Spinal cord (tissue), 10 donors: Measurements from ENCODE around the gene DEF6. TPM values are rescaled to one million over a fixed set of nuclear protein-coding genes. Genes with fewer than 3 reads are reported as not detected.

Experiments
- DNase-seq, 6 donors: peaks; one replicate each; pipeline versions ENCODE4 v3.0.0 to v3.0.0-alpha.2; 2013 to 2015; ENCODE audit warnings: low spot score in 6 of 6, low read depth in 4 of 6
- H3K27ac ChIP-seq: one replicate; pipeline ENCODE4 v1.5.1; 2013; ENCODE audit warnings: low read depth, low read length, control low read depth
- H3K27me3 ChIP-seq: one replicate; pipeline ENCODE4 v1.6.1; 2013; ENCODE audit warnings: low read length; ENCODE audit not compliant: control insufficient read depth, insufficient read depth
- H3K36me3 ChIP-seq: one replicate; pipeline ENCODE4 v1.6.1; 2013; ENCODE audit warnings: low read length; ENCODE audit not compliant: control insufficient read depth, insufficient read depth
- H3K4me1 ChIP-seq: one replicate; pipeline ENCODE4 v1.6.1; 2013; ENCODE audit warnings: low read length; ENCODE audit not compliant: control insufficient read depth, insufficient read depth
- H3K4me3 ChIP-seq: one replicate; pipeline ENCODE4 v1.5.1; 2013; ENCODE audit warnings: low read depth, low read length, control low read depth
- H3K9me3 ChIP-seq: one replicate; pipeline ENCODE4 v1.6.1; 2013; ENCODE audit warnings: low read length; ENCODE audit not compliant: control insufficient read depth, insufficient read depth
- WGBS: methylation state at CpG from one replicate; pipeline ENCODE4 v1.1.5; 2013; ENCODE audit warnings: missing lambda C conversion rate; ENCODE audit not compliant: insufficient coverage; 5-methylcytosine and 5-hydroxymethylcytosine counted together
- polyA plus RNA-seq, 2 donors: library from polyadenylated mRNA; unstranded; fragments of 120-200 nt; gene quantifications; one replicate each; pipeline ENCODE4 v1.2.1, GENCODE V29; 2013; ENCODE audit not compliant: insufficient read length in 2 of 2
- total RNA-seq, 2 donors: library from RNA; depleted of rRNA in 1 of 2; stranded (reverse); fragments of 120-200 nt in 1 of 2; fragments of >200 nt in 1 of 2; gene quantifications; one replicate each; pipeline versions ENCODE4 v1.2.3 to v1.2.4, GENCODE V29; 2013 to 2014
- donor health status: healthy.

DEF6 gene
- total and polyA plus RNA-seq, 4 donors = 4.9 to 6.7 (median 6.2) TPM

- H3K27me3 ChIP-seq = no peaks in the 10 kb centered on the region
- H3K4me3 ChIP-seq = no peak overlapping the region
- H3K27ac ChIP-seq = no peak overlapping the region
- peaks cover 32% of the 10 kb centered on the region for H3K4me1 ChIP-seq
- DNase-seq = no peak
- H3K36me3 ChIP-seq = peaks cover 17% of the 10 kb centered on the region
- 38% methylated on average over 1 of the region's 1 CpG for WGBS
- H3K9me3 ChIP-seq = no peaks in the 10 kb centered on the region
Observed at GRCh38 chr6:35356391-35356790, 58.8 kb downstream of the DEF6 start.

GRCh38 chr6:35357677-35358076 is 60.1 kb downstream of the DEF6 start:
- 57% methylated on average over 2 of the region's 4 CpGs for WGBS

GRCh38 chr6:35358086-35358485 is 60.5 kb downstream of the DEF6 start:
- 60% methylated on average over 3 of the region's 3 CpGs for WGBS
- Histone ChIP-seq H3K27ac (peak overlapping the region; percentile 48), H3K27me3 (no peaks in the 10 kb centered on the region), H3K9me3 (no peaks in the 10 kb centered on the region), H3K36me3 (peaks cover 13% of the 10 kb centered on the region), H3K4me3 (no peak overlapping the region), H3K4me1 (peaks cover 37% of the 10 kb centered on the region)
- no peak for DNase-seq

More at GRCh38 chr6:35357677-35358076, 60.1 kb downstream of the DEF6 start:
- Histone ChIP-seq H3K9me3 (no peaks in the 10 kb centered on the region), H3K36me3 (peaks cover 13% of the 10 kb centered on the region), H3K27me3 (no peaks in the 10 kb centered on the region), H3K27ac (peak overlapping the region; percentile 48), H3K4me1 (peaks cover 35% of the 10 kb centered on the region), H3K4me3 (no peak overlapping the region)
- peak in 2 of 6 donors; percentile 22 to 56 for DNase-seq

GRCh38 chr6:35359346-35359743 is 61.7 kb downstream of the DEF6 start:
- Histone ChIP-seq H3K36me3 (peaks cover 5% of the 10 kb centered on the region), H3K9me3 (no peaks in the 10 kb centered on the region), H3K27ac (peak overlapping the region; percentile 20), H3K27me3 (no peaks in the 10 kb centered on the region), H3K4me3 (no peak overlapping the region), H3K4me1 (peaks cover 37% of the 10 kb centered on the region)
- DNase-seq = no peak
- WGBS = no CpG with 5 or more reads among the region's 5 CpGs

GRCh38 chr6:35359744-35360348 is 62.2 kb downstream of the DEF6 start:
- peak in 5 of 6 donors; percentile 71 to 93 (median 78) for DNase-seq
- Histone ChIP-seq H3K4me3 (no peak overlapping the region), H3K9me3 (no peaks in the 10 kb centered on the region), H3K36me3 (peaks cover 4% of the 10 kb centered on the region), H3K27ac (peak overlapping the region; percentile 45), H3K27me3 (no peaks in the 10 kb centered on the region), H3K4me1 (peaks cover 37% of the 10 kb centered on the region)
- 20% methylated on average over 2 of the region's 2 CpGs for WGBS

- Histone ChIP-seq H3K9me3 (no peaks in the 10 kb centered on the region), H3K36me3 (no peaks in the 10 kb centered on the region), H3K27me3 (no peaks in the 10 kb centered on the region), H3K27ac (peak overlapping the region; percentile 45), H3K4me1 (peaks cover 37% of the 10 kb centered on the region), H3K4me3 (no peak overlapping the region)
- DNase-seq = peak in 1 of 6 donors; percentile 44
- WGBS = 46% methylated on average over 3 of the region's 8 CpGs
Observed at GRCh38 chr6:35360349-35361138, 62.9 kb downstream of the DEF6 start.

GRCh38 chr6:35362200-35362599 is 64.6 kb downstream of the DEF6 start:
- Histone ChIP-seq H3K4me1 (peaks cover 34% of the 10 kb centered on the region), H3K36me3 (no peaks in the 10 kb centered on the region), H3K9me3 (no peaks in the 10 kb centered on the region), H3K27ac (no peak overlapping the region), H3K27me3 (no peaks in the 10 kb centered on the region), H3K4me3 (no peak overlapping the region)
- no peak for DNase-seq
- 92% methylated on average over 2 of the region's 2 CpGs for WGBS

- H3K27ac ChIP-seq = no peak overlapping the region
- H3K4me1 ChIP-seq = peaks cover 29% of the 10 kb centered on the region
- H3K4me3 ChIP-seq = no peak overlapping the region
- WGBS = 82% methylated on average over 8 of the region's 10 CpGs
- no peaks in the 10 kb centered on the region for H3K27me3 ChIP-seq
- no peaks in the 10 kb centered on the region for H3K9me3 ChIP-seq
- DNase-seq = no peak
- H3K36me3 ChIP-seq = no peaks in the 10 kb centered on the region
Observed at GRCh38 chr6:35363293-35363750, 65.7 kb downstream of the DEF6 start.

- no peaks in the 10 kb centered on the region for H3K9me3 ChIP-seq
Observed at GRCh38 chr6:35365594-35366203, 68.1 kb downstream of the DEF6 start.

More at GRCh38 chr6:35365594-35366203, 68.1 kb downstream of the DEF6 start:
- Histone ChIP-seq H3K4me3 (no peak overlapping the region), H3K36me3 (no peaks in the 10 kb centered on the region), H3K27me3 (no peaks in the 10 kb centered on the region), H3K4me1 (peaks cover 18% of the 10 kb centered on the region), H3K27ac (no peak overlapping the region)
- 100% methylated on average over 5 of the region's 6 CpGs for WGBS
- DNase-seq = no peak
